Endothelial cell of umbilical vein (primary cell): Measurements from ENCODE around the gene LRG1. TPM values are rescaled to one million over a fixed set of nuclear protein-coding genes. Genes with fewer than 3 reads are reported as not detected.

ENCODE experiments used
- BruUV-seq: library from RNA; stranded (reverse); fragments of 400-500 nt; replicated peaks from 2 replicates; lab custom pipeline; 2021; lab: Mats Ljungman, UMichigan
- CTCF ChIA-PET: fragments of 300-600, 350-600 bp; sonication (Branson Sonifier 250); formaldehyde crosslinking; loops from one replicate; lab custom pipeline; 2021; ENCODE audit warnings: antibody characterized with exemption, inconsistent platforms; lab: Charles Lee
- POLR2A ChIA-PET: fragments of 300-600, 350-600 bp; sonication (Branson Sonifier 250); formaldehyde crosslinking; loops from one replicate; lab custom pipeline; 2021; ENCODE audit warnings: antibody characterized with exemption, inconsistent platforms; lab: Charles Lee
- DNase-seq: peaks from one replicate; pipeline ENCODE4 v3.0.0-alpha.2; 2011; ENCODE audit warnings: low read depth, low spot score
- FAIRE-seq: peaks from 2 replicates; lab custom pipeline; 2011; peaks lifted over from hg19 to GRCh38; lab: Jason Lieb, UNC
- H2AFZ ChIP-seq: 2 replicates; pipeline ENCODE4 v1.6.0; 2012; ENCODE audit warnings: low read depth, low read length, control low read depth, inconsistent platforms
- H3K27ac ChIP-seq: 2 replicates; pipeline ENCODE4 v1.5.1; 2011; ENCODE audit warnings: low read depth, mild to moderate bottlenecking, control low read depth, low read length, moderate library complexity; ENCODE audit not compliant: insufficient read depth
- H3K27me3 ChIP-seq, 2 experiments: 2 replicates each; pipeline versions ENCODE4 v1.6.0 to v1.6.1; 2011; ENCODE audit warnings: low read length in 2 of 2, mixed read lengths in 1 of 2; ENCODE audit not compliant: control insufficient read depth in 2 of 2, insufficient read depth in 2 of 2
- H3K36me3 ChIP-seq, 2 experiments: 2 replicates in 1 of 2; 3 replicates in 1 of 2; pipeline ENCODE4 v1.5.1; 2011; ENCODE audit warnings: low read length in 2 of 2, mild to moderate bottlenecking in 1 of 2, moderate library complexity in 1 of 2; ENCODE audit not compliant: control insufficient read depth in 2 of 2, insufficient read depth in 2 of 2; ENCODE audit errors: extremely low read depth in 1 of 2
- H3K4me1 ChIP-seq: 3 replicates; pipeline ENCODE4 v1.5.1; 2011; ENCODE audit warnings: mild to moderate bottlenecking, low read length; ENCODE audit not compliant: control insufficient read depth, insufficient read depth; ENCODE audit errors: extremely low read depth
- H3K4me2 ChIP-seq: 2 replicates; pipeline ENCODE4 v1.6.1; 2011; ENCODE audit warnings: low read length, control low read depth, mixed read lengths; ENCODE audit not compliant: insufficient read depth
- H3K4me3 ChIP-seq, 3 experiments: fragments of 200-600 bp in 1 of 3; sonication (generic), shearing (Covaris generic) in 1 of 3; replicated peaks in 1 of 3; 2 replicates each; pipeline ENCODE4 v1.5.1; 2011 to 2016; ENCODE audit warnings: control low read depth in 3 of 3, low read length in 3 of 3, mild to moderate bottlenecking in 2 of 3, inconsistent platforms in 1 of 3, low read depth in 1 of 3, moderate library complexity in 1 of 3; ENCODE audit not compliant: insufficient read depth in 1 of 3
- H3K79me2 ChIP-seq: 2 replicates; pipeline ENCODE4 v1.6.0; 2012; ENCODE audit warnings: low read length, inconsistent platforms; ENCODE audit not compliant: control insufficient read depth, insufficient read depth
- H3K9ac ChIP-seq: replicated peaks from 2 replicates; pipeline ENCODE3; 2011; ENCODE audit warnings: low read length, control low read depth; ENCODE audit not compliant: insufficient read depth; ENCODE audit errors: extremely low read depth
- H3K9me1 ChIP-seq: replicated peaks from 3 replicates; pipeline ENCODE4 v1.6.0; 2011; ENCODE audit warnings: mild to moderate bottlenecking, low read length; ENCODE audit not compliant: control insufficient read depth, insufficient read depth; ENCODE audit errors: extremely low read depth
- H3K9me3 ChIP-seq: replicated peaks from 2 replicates; pipeline ENCODE4 v1.5.1; 2012; ENCODE audit warnings: low read length, inconsistent platforms; ENCODE audit not compliant: control insufficient read depth, insufficient read depth
- H4K20me1 ChIP-seq: replicated peaks from 2 replicates; pipeline ENCODE3; 2011; ENCODE audit warnings: mild to moderate bottlenecking, low read length; ENCODE audit not compliant: control insufficient read depth, insufficient read depth; ENCODE audit errors: extremely low read depth
- CTCF ChIP-seq, 2 donors: IDR thresholded peaks; 1 replicate in 1 of 2; 2 replicates in 1 of 2; pipeline ENCODE4 v1.5.1; 2011; ENCODE audit warnings: low read length in 2 of 2, mild to moderate bottlenecking in 2 of 2, moderate library complexity in 2 of 2, control low read depth in 1 of 2, inconsistent platforms in 1 of 2, low read depth in 1 of 2; ENCODE audit not compliant: insufficient read depth in 1 of 2; ENCODE audit errors: extremely low read depth in 1 of 2
- EZH2 ChIP-seq: IDR thresholded peaks from 2 replicates; pipeline ENCODE4 v1.6.1; 2012; ENCODE audit warnings: borderline replicate concordance, low read depth, mild to moderate bottlenecking, moderate library complexity, low read length, inconsistent platforms; ENCODE audit not compliant: severe bottlenecking
- FOS ChIP-seq: IDR thresholded peaks from 2 replicates; pipeline ENCODE4 v1.6.1; 2011; ENCODE audit warnings: mild to moderate bottlenecking, low read length, moderate library complexity, borderline replicate concordance; ENCODE audit not compliant: insufficient read depth
- JUN ChIP-seq: IDR thresholded peaks from 2 replicates; pipeline ENCODE4 v1.6.1; 2011; ENCODE audit warnings: borderline replicate concordance, low read depth; ENCODE audit not compliant: insufficient read length, insufficient read depth
- MYC ChIP-seq: IDR thresholded peaks from one replicate; pipeline ENCODE4 v1.6.1; 2011; ENCODE audit warnings: mild to moderate bottlenecking, low read depth, low read length
- POLR2A ChIP-seq: IDR thresholded peaks from 2 replicates; pipeline ENCODE4 v1.6.1; 2012; ENCODE audit warnings: low read depth, mild to moderate bottlenecking, control low read depth, low read length
- POLR2AphosphoS5 ChIP-seq: IDR thresholded peaks from 2 replicates; pipeline ENCODE4 v1.6.1; 2012; ENCODE audit warnings: low read depth, mild to moderate bottlenecking, control low read depth, low read length, moderate library complexity; ENCODE audit not compliant: insufficient read depth
- dilution Hi-C: fragments of 300-500 bp; cut with MboI; formaldehyde crosslinking; loops from one replicate; pipeline ENCODE4 v1.15.0; 2019; ENCODE audit warnings: low sequenced_read_pairs; ENCODE audit not compliant: extremely low pct_ligation_motif_present
- intact Hi-C: fragments of 100-400 bp; cut with micrococcal nuclease; formaldehyde crosslinking; loops from one replicate; pipeline ENCODE4 v1.10.0; 2022
- polyA plus RNA-seq, 4 experiments: library from polyadenylated mRNA; depleted of rRNA in 3 of 4; stranded (reverse) in 3 of 4; unstranded in 1 of 4; fragments of >200 nt; gene quantifications; 2 replicates each; pipeline versions ENCODE4 v1.2.1 to v1.2.3, GENCODE V29; 2011 to 2012; ENCODE audit warnings: missing spikeins in 1 of 4
- total RNA-seq: library from RNA; stranded (reverse); gene quantifications from 2 replicates; pipeline ENCODE4 v1.2.3, GENCODE V29; 2021

The LRG1 gene
- total and polyA plus RNA-seq, 2 donors (not counting 3 experiments of a cell fraction or from before 2014, with no cell fraction given), result 0.21 to 0.31 TPM

- dilution Hi-C loops, result no loop called here
- Histone ChIP-seq H3K9me1 (no peaks in the 10 kb centered on the region), H3K27me3 (no peaks in the 10 kb centered on the region), H3K79me2 (no peaks in the 10 kb centered on the region), H3K9me3 (no peaks in the 10 kb centered on the region), H3K4me1 (no peaks in the 10 kb centered on the region), H3K9ac (no peak overlapping the region), H3K27ac (no peak overlapping the region), H3K36me3 (no peaks in the 10 kb centered on the region), H4K20me1 (no peaks in the 10 kb centered on the region), H3K4me2 (no peak overlapping the region), H2AFZ (no peak overlapping the region), H3K4me3 (no peak overlapping the region)
- intact Hi-C loops, result no loop called here
- no TSS peak for BruUV-seq
- no peak for TF ChIP-seq CTCF (IDR thresholded peaks at IDR 0.05; ENCODE audit: extremely low read depth in 1 of 2, insufficient read depth in 1 of 2, low read depth in 1 of 2, low read length in 2 of 2)
- TF ChIP-seq EZH2, result no peak
- TF ChIP-seq POLR2AphosphoS5, result no peak
- no peak for TF ChIP-seq JUN
- no peak for TF ChIP-seq FOS
- no peak for TF ChIP-seq POLR2A
- TF ChIP-seq MYC, result no peak
- FAIRE-seq, result no peak
- ChIA-PET CTCF (interaction anchor here (2.1 to 2.6 kb wide), 2 partner anchors 10 to 12 kb away, joined by 7 to 14 read pairs; no protein-coding TSS in a partner anchor), POLR2A (no interaction called here)
- no peak for DNase-seq
Observed at GRCh38 chr19:4513248-4513647, 26.6 kb downstream of the LRG1 start.
